GM10248 (cell line): Measurements from ENCODE around the gene DOCK11.

Source experiments
- CTCF ChIA-PET: fragments of 300-600 bp; sonication (Branson Sonifier 250); formaldehyde crosslinking; extraction: SDS; loops from one replicate; lab custom pipeline; 2021; ENCODE audit warnings: antibody characterized with exemption; lab: Yijun Ruan, JAX
- POLR2A ChIA-PET: fragments of 350-650 bp; sonication (Branson Sonifier 250); formaldehyde crosslinking; extraction: SDS; loops from one replicate; lab custom pipeline; 2020; ENCODE audit warnings: antibody characterized with exemption; lab: Yijun Ruan, JAX
- DNase-seq: peaks from one replicate; pipeline ENCODE4 v3.0.0; 2012; ENCODE audit errors: extremely low spot score
- TF ChIP-seq, protein P1 (sequence below): IDR thresholded peaks from 2 replicates; pipeline ENCODE4 v1.5.1; 2012; ENCODE audit warnings: mild to moderate bottlenecking, low read depth; ENCODE audit errors: extremely low read depth, missing control alignments, control extremely low read depth

Gene DOCK11

GRCh38 chrX:118499295-118499694, 3.7 kb downstream of the DOCK11 start:
- POLR2A ChIA-PET: no interaction called here
- TF ChIP-seq, protein P1, sequence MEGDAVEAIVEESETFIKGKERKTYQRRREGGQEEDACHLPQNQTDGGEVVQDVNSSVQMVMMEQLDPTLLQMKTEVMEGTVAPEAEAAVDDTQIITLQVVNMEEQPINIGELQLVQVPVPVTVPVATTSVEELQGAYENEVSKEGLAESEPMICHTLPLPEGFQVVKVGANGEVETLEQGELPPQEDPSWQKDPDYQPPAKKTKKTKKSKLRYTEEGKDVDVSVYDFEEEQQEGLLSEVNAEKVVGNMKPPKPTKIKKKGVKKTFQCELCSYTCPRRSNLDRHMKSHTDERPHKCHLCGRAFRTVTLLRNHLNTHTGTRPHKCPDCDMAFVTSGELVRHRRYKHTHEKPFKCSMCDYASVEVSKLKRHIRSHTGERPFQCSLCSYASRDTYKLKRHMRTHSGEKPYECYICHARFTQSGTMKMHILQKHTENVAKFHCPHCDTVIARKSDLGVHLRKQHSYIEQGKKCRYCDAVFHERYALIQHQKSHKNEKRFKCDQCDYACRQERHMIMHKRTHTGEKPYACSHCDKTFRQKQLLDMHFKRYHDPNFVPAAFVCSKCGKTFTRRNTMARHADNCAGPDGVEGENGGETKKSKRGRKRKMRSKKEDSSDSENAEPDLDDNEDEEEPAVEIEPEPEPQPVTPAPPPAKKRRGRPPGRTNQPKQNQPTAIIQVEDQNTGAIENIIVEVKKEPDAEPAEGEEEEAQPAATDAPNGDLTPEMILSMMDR: no peak
- DNase-seq: no peak
- CTCF ChIA-PET: interaction anchor here (1.6 kb wide), 1 partner anchor 10 kb away, joined by 7 read pairs; no protein-coding TSS in a partner anchor

DNA sequence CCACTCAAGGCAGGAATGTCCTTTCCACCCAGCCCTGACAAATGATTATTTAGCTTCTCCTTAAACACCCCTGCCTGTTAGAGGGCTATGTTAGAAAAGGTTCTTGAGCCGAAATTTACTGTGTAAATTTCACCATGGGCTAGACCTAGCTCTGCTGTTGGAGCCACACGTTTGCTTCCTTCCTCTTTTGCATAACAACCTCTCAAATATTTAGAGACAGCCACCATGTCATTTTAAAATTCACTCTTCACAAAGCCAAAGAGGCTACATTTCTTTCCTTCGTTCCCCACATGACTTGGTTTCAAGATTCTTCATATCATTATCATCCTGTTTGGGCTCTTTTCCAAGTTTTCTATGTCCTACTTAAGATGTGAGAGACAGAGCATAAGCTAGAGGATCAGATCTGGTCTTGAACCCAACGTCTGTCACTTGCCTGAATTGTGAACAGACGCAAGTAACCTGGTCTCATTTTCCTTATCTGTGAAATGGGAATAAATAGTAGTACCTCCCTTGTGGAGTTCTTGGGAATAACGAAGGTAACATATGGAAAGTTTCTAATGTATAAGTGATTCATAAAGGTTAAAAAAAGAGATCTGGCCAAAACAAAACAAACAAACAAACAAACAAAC, 6.7 kb downstream of the DOCK11 start:
- ChIA-PET CTCF (interaction anchor here (1.3 kb wide), 1 partner anchor 43 kb away, joined by 4 read pairs; no protein-coding TSS in a partner anchor), POLR2A (no interaction called here)
- no peak for DNase-seq

GRCh38 chrX:118503260-118504041, 7.8 kb downstream of the DOCK11 start:
- POLR2A ChIA-PET: no interaction called here
- DNase-seq: no peak
- TF ChIP-seq, protein P1: no peak
- CTCF ChIA-PET: no interaction called here

More for the DNA sequence above, 6.7 kb downstream of the DOCK11 start:
- TF ChIP-seq, protein P1: no peak

GRCh38 chrX:118504581-118504980, 9.0 kb downstream of the DOCK11 start:
- DNase-seq: no peak
- ChIA-PET POLR2A (no interaction called here), CTCF (no interaction called here)
- TF ChIP-seq, protein P1: no peak

- no peak for DNase-seq
- POLR2A ChIA-PET: no interaction called here
- TF ChIP-seq, protein P1: no peak
- CTCF ChIA-PET: interaction anchor here (0.8 kb wide), 1 partner anchor 48 kb away, joined by 3 read pairs; no protein-coding TSS in a partner anchor
Observed at GRCh38 chrX:118506805-118507480, 11.3 kb downstream of the DOCK11 start.

GRCh38 chrX:118507766-118508165, 12.2 kb downstream of the DOCK11 start:
- ChIA-PET CTCF (interaction anchor here (0.9 kb wide), 1 partner anchor 11 kb away, joined by 3 read pairs; no protein-coding TSS in a partner anchor), POLR2A (no interaction called here)
- TF ChIP-seq, protein P1: no peak
- DNase-seq: no peak
